Loucy (cell line): Measurements from ENCODE around the gene TRIM47.

Experiments used
- EZH2phosphoT487 ChIP-seq: fragments of 200-600 bp; IDR thresholded peaks from 2 replicates; pipeline ENCODE4 v1.6.1; 2018; ENCODE audit warnings: antibody characterized with exemption, mild to moderate bottlenecking, moderate library complexity, borderline replicate concordance
- TF ChIP-seq, protein P1 (sequence below): fragments of 200-600 bp; sonication (generic); conservative IDR thresholded peaks from 2 replicates; pipeline ENCODE4 v1.5.1; 2014; ENCODE audit warnings: mild to moderate bottlenecking, antibody characterized with exemption, low read length

DNA sequence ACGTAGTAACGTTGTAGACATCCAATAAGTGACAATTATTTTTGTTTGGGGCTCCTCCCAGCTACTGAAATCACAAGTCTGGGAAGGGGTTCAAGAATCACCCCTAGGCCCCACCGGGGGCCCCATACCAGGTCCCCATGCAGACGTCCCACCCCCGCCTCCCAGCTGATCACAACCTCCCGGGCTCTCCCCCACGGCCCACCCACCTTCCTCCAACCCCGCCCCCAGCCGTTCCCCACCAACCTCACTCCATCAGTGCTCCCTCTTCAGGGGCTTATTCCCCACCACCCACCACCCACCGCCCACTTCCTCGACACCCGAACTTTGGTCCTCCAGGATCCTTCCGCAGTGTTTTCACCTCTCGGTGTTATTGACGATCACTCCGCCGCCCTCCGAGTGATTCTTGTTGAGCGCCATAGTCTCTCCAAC, 23.5 kb downstream of the TRIM47 start:
- TF ChIP-seq EZH2phosphoT487, result no peak
- TF ChIP-seq, protein P1, sequence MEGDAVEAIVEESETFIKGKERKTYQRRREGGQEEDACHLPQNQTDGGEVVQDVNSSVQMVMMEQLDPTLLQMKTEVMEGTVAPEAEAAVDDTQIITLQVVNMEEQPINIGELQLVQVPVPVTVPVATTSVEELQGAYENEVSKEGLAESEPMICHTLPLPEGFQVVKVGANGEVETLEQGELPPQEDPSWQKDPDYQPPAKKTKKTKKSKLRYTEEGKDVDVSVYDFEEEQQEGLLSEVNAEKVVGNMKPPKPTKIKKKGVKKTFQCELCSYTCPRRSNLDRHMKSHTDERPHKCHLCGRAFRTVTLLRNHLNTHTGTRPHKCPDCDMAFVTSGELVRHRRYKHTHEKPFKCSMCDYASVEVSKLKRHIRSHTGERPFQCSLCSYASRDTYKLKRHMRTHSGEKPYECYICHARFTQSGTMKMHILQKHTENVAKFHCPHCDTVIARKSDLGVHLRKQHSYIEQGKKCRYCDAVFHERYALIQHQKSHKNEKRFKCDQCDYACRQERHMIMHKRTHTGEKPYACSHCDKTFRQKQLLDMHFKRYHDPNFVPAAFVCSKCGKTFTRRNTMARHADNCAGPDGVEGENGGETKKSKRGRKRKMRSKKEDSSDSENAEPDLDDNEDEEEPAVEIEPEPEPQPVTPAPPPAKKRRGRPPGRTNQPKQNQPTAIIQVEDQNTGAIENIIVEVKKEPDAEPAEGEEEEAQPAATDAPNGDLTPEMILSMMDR, result no peak
